K562 (cell line): ENCODE data around the gene B9D2. TPM values are rescaled to one million over a fixed set of nuclear protein-coding genes. Genes with fewer than 3 reads are reported as not detected.

Experiments
- ELF1 ChIP-seq: fragments of 200-800 bp; sonication (Bioruptor generic); IDR thresholded peaks from 2 replicates; pipeline ENCODE4 v1.6.1; 2016; ENCODE audit warnings: missing genetic modification characterization, missing compliant biosample characterization
- MECOM ChIP-seq: fragments of 250-450 bp; sonication (Bioruptor Pico); IDR thresholded peaks from 2 replicates; pipeline ENCODE4 v1.8.0; 2022; ENCODE audit warnings: inconsistent platforms
- MYC ChIP-seq, 2 experiments: fragments of 250-450 bp in 1 of 2; sonication (Bioruptor Pico) in 1 of 2; IDR thresholded peaks; 2 replicates each; pipeline versions ENCODE4 v1.5.1 to v1.6.1; 2012 to 2021; ENCODE audit warnings: low read depth in 2 of 2, borderline replicate concordance in 1 of 2, improper control_type of control experiment in 1 of 2, low read length in 1 of 2, mild to moderate bottlenecking in 1 of 2, moderate library complexity in 1 of 2
- POLR2A ChIP-seq: fragments of 450-650 bp; conservative IDR thresholded peaks from 2 replicates; pipeline ENCODE4 v1.6.1; 2016
- ZNF184 ChIP-seq: sonication (generic); formaldehyde crosslinking; IDR thresholded peaks from 2 replicates; pipeline ENCODE4 v1.5.0; 2020; ENCODE audit warnings: missing genetic modification reagents
- ZNF407 ChIP-seq: fragments of 450-650 bp; IDR thresholded peaks from 2 replicates; pipeline ENCODE4 v1.6.1; 2016; ENCODE audit warnings: low read depth
- ZNF586 ChIP-seq: fragments of 450-650 bp; formaldehyde crosslinking; conservative IDR thresholded peaks from 2 replicates; pipeline ENCODE4 v1.4.0; 2020; ENCODE audit warnings: mild to moderate bottlenecking, moderate library complexity
- polyA plus RNA-seq, 8 experiments: library from polyadenylated mRNA; depleted of rRNA in 4 of 8; stranded (reverse) in 5 of 8; unstranded in 3 of 8; fragments of >200 nt; fragmentation: Nextera tagmentation in 2 of 8; fragmentation: Illumina TruSeq in 1 of 8; extraction: Ambion mirVana in 2 of 8; extraction: Trizol in 1 of 8; gene quantifications; 2 replicates each; pipeline versions ENCODE4 v1.2.1 to v1.2.3, GENCODE V29; 2011 to 2014; ENCODE audit warnings: inconsistent platforms in 1 of 8, missing spikeins in 1 of 8
- total RNA-seq, 7 experiments: library from RNA; depleted of rRNA in 6 of 7; stranded (reverse); fragments of >200 nt in 6 of 7; fragmentation: Illumina TruSeq in 2 of 7; extraction: Trizol in 2 of 7; gene quantifications; 2 replicates each; pipeline versions ENCODE4 v1.2.1 to v1.2.3, GENCODE V29; 2011 to 2021; ENCODE audit warnings: low replicate concordance in 1 of 7
- TF ChIP-seq, protein P1 (sequence below): fragments of 250-450 bp; sonication (Bioruptor Pico); IDR thresholded peaks from 2 replicates; pipeline ENCODE4 v1.6.1; 2021; ENCODE audit warnings: mild to moderate bottlenecking
- TF ChIP-seq, protein P2 (sequence below): IDR thresholded peaks from 3 replicates; pipeline ENCODE4 v1.6.1; 2011; ENCODE audit warnings: borderline replicate concordance, mild to moderate bottlenecking; ENCODE audit not compliant: insufficient read length, insufficient read depth
- TF ChIP-seq, protein P3 (sequence below), 2 experiments: fragments of 450-650 bp; IDR thresholded peaks; 2 replicates each; pipeline ENCODE4 v1.6.1; 2016; ENCODE audit warnings: mild to moderate bottlenecking in 2 of 2, borderline replicate concordance in 1 of 2, low read depth in 1 of 2, moderate library complexity in 1 of 2

B9D2 gene
- total and polyA plus RNA-seq, 9 of the 15 experiments (the other 6 are each of a cell fraction or from before 2014, with no cell fraction given) = 0.83 to 6.9 (median 2.8) TPM

- TF ChIP-seq ZNF407 (no peak), ELF1 (tag) (no peak), MYC (IDR thresholded peaks at IDR 0.05; ENCODE audit: low read depth, low read length) (no peak), MYC (CRISPR knock-in tag; IDR thresholded peaks at IDR 0.05; ENCODE audit: borderline replicate concordance, low read depth) (no peak), POLR2A (no peak), ZNF184 (CRISPR knock-in tag) (no peak), ZNF586 (CRISPR knock-in tag) (no peak), MECOM (CRISPR knock-in tag) (no peak)
- TF ChIP-seq, protein P1, sequence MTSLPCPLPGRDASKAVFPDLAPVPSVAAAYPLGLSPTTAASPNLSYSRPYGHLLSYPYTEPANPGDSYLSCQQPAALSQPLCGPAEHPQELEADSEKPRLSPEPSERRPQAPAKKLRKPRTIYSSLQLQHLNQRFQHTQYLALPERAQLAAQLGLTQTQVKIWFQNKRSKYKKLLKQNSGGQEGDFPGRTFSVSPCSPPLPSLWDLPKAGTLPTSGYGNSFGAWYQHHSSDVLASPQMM (CRISPR knock-in tag) = no peak
- TF ChIP-seq, protein P2, sequence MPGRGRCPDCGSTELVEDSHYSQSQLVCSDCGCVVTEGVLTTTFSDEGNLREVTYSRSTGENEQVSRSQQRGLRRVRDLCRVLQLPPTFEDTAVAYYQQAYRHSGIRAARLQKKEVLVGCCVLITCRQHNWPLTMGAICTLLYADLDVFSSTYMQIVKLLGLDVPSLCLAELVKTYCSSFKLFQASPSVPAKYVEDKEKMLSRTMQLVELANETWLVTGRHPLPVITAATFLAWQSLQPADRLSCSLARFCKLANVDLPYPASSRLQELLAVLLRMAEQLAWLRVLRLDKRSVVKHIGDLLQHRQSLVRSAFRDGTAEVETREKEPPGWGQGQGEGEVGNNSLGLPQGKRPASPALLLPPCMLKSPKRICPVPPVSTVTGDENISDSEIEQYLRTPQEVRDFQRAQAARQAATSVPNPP = no peak
- TF ChIP-seq, protein P3, sequence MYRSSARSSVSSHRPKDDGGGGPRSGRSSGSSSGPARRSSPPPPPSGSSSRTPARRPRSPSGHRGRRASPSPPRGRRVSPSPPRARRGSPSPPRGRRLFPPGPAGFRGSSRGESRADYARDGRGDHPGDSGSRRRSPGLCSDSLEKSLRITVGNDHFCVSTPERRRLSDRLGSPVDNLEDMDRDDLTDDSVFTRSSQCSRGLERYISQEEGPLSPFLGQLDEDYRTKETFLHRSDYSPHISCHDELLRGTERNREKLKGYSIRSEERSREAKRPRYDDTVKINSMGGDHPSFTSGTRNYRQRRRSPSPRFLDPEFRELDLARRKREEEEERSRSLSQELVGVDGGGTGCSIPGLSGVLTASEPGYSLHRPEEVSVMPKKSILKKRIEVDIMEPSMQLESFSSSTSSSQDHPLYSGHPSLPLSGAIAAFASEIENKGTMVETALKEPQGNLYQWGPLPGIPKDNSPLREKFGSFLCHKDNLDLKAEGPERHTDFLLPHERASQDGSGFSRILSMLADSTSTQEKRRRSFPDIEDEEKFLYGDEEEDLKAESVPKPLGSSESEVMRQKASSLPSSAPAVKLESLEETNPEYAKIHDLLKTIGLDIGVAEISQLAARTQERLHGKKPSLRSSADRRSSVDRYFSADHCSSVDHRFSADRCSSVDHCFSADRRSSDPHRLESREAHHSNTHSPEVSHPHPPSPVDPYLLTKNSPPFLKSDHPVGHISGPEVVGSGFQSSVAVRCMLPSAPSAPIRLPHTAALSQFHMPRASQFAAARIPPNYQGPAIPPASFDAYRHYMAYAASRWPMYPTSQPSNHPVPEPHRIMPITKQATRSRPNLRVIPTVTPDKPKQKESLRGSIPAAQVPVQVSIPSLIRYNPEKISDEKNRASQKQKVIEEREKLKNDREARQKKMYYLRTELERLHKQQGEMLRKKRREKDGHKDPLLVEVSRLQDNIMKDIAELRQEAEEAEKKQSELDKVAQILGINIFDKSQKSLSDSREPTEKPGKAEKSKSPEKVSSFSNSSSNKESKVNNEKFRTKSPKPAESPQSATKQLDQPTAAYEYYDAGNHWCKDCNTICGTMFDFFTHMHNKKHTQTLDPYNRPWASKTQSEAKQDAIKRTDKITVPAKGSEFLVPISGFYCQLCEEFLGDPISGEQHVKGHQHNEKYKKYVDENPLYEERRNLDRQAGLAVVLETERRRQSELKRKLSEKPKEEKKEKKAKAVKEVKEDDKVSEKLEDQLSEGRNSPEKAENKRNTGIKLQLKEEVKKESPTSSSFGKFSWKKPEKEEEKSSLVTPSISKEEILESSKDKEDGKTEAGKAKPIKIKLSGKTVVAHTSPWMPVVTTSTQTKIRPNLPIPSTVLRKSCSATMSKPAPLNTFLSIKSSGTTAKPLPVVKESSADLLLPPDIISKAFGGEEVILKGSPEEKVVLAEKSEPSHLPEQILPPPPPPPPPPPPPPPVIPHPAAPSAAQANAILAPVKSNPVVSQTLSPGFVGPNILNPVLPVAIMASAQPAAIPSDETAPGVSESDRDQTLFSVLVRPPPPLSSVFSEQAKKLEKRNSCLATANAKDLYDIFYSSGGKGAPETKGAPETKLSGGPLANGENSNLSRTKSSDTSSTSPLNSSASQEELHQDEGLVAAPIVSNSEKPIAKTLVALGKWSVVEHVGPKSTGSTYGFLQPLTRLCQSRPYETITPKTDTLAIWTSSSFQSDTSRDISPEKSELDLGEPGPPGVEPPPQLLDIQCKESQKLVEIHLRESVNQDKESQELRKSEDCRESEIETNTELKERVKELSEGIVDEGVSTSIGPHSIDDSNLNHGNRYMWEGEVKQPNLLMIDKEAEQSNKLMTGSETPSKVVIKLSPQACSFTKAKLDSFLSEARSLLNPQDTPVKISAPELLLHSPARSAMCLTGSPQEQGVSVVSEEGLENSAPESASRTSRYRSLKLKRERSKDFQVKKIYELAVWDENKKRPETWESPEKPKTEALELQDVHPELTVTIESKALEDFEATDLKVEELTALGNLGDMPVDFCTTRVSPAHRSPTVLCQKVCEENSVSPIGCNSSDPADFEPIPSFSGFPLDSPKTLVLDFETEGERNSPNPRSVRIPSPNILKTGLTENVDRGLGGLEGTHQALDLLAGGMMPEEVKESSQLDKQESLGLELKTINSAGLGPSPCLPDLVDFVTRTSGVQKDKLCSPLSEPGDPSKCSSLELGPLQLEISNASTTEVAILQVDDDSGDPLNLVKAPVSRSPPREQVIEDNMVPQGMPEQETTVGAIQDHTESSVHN (IDR thresholded peaks at IDR 0.05; ENCODE audit: borderline replicate concordance in 1 of 2, low read depth in 1 of 2) = no peak
Measured at GRCh38 chr19:41372501-41372900, 8.6 kb upstream of the B9D2 start (continued).
